Adrenal gland (tissue), 12 donors: ENCODE results near the gene PAQR5. TPM values are rescaled to one million over a fixed set of nuclear protein-coding genes. Genes with fewer than 3 reads are reported as not detected.
A peak's percentile ranks its signal among the peaks of the same experiment; 100 is the strongest.

Source experiments
- DNase-seq, 7 donors: peaks; one replicate each; pipeline ENCODE4 v3.0.0-alpha.2; 2019 to 2020
- H3K27ac ChIP-seq, 5 donors: fragments of 200-600 bp; sonication (generic) in 4 of 5; 1 replicate in 3 of 5; 2 replicates in 2 of 5; pipeline versions ENCODE4 v1.5.1 to v1.8.0; 2016 to 2020; ENCODE audit warnings: mild to moderate bottlenecking in 1 of 5
- H3K27me3 ChIP-seq: fragments of 200-600 bp; 2 replicates; pipeline ENCODE4 v1.8.0; 2021
- H3K36me3 ChIP-seq, 2 donors: fragments of 200-600 bp; replicated peaks in 1 of 2; 1 replicate in 1 of 2; 2 replicates in 1 of 2; pipeline versions ENCODE4 v1.5.1 to v1.8.0; 2018 to 2022
- H3K4me1 ChIP-seq, 2 donors: fragments of 200-600 bp; replicated peaks in 1 of 2; 1 replicate in 1 of 2; 2 replicates in 1 of 2; pipeline versions ENCODE4 v1.5.1 to v1.8.0; 2018 to 2021
- H3K4me3 ChIP-seq, 4 donors: fragments of 200-600 bp; sonication (generic) in 3 of 4; one replicate each; pipeline ENCODE4 v1.5.1; 2016 to 2018
- H3K9me3 ChIP-seq, 3 donors: fragments of 200-600 bp; sonication (generic) in 1 of 3; replicated peaks in 1 of 3; 1 replicate in 2 of 3; 2 replicates in 1 of 3; pipeline versions ENCODE4 v1.5.1 to v1.8.0; 2016 to 2021
- POLR2A ChIP-seq, 2 donors: fragments of 450-650 bp; IDR thresholded peaks; one replicate each; pipeline ENCODE4 v1.6.1; 2017; ENCODE audit warnings: antibody characterized with exemption in 2 of 2, mild to moderate bottlenecking in 2 of 2, moderate library complexity in 1 of 2
- WGBS, 4 donors: extraction: QIAGEN DNeasy Blood & Tissue Kit in 2 of 4; methylation state at CpG; one replicate each; pipeline versions ENCODE4 v1.1.5 to v1.1.7; 2013 to 2017; 5-methylcytosine and 5-hydroxymethylcytosine counted together
- intact Hi-C, 2 donors: fragments of 100-400 bp; cut with DNase I; formaldehyde crosslinking; loops; one replicate each; pipeline versions ENCODE4 v1.14.1 to v1.15.0; 2022 to 2023
- polyA plus RNA-seq, 3 donors: library from polyadenylated mRNA; stranded (reverse); fragments of 200-250 nt in 2 of 3; fragments of 350-450 nt in 1 of 3; fragmentation: Illumina TruSeq in 1 of 3; extraction: RNeasy Lipid Tissue Mini Kit (QIAGEN cat#74804) in 1 of 3; gene quantifications; one replicate each; pipeline ENCODE4 v1.2.3, GENCODE V29; 2013 to 2014
- total RNA-seq, 9 donors: library from RNA; depleted of rRNA in 4 of 9; stranded (reverse); fragments of >200 nt in 4 of 9; fragments of 120-200 nt in 1 of 9; fragmentation: NEBNext Ultra II Directional in 1 of 9; extraction: Animal tissue kit (Norgen Biotek cat#: 25700) in 1 of 9; gene quantifications; one replicate each; pipeline versions ENCODE4 v1.1.0 to v1.2.4, GENCODE V29; 2013 to 2023
- TF ChIP-seq, protein P1 (sequence below), 6 experiments: fragments of 450-650 bp in 4 of 6; fragments of 200-600 bp in 2 of 6; sonication (generic) in 1 of 6; IDR thresholded peaks; 1 replicate in 5 of 6; 2 replicates in 1 of 6; pipeline versions ENCODE4 v1.5.1 to v1.8.0; 2016 to 2021; ENCODE audit warnings: antibody characterized with exemption in 6 of 6, mild to moderate bottlenecking in 2 of 6, moderate library complexity in 1 of 6
- donor health status: healthy with polysubstance abuse.
- donor health status: Bipolar disorder and iron deficiency.
- donor health status: DM: yes; HTN: yes; CAD: no.
- donor health status: DM: no; HTN: no; CAD: no.
- donor health status: DM: no; HTN: no; CAD: no.
- donor health status: DM: yes; HTN: yes; CAD: no.

Gene PAQR5
- total and polyA plus RNA-seq, 12 donors: 11.7 to 78.2 (median 39.7) TPM

DNA sequence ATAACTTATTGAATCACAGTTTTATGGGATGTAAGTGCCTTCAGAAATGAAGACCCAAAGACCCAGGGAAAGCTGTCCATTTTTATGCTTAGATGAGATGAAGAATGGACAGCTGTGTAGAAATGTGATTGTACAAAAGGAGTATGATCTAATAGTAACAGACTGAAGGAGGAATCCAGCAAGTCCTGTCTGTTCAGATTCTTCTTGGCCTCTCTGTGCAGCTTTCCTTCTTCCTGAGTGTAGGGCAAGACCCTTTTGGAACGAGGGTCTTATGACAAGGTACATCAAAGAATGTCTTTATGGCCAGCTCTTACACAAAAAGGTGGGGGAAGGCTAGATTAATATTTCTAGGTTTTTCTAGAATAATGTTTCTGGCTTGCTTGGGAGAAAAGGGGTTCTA, 114.0 kb downstream of the PAQR5 start:
- no peaks in the 10 kb centered on the region for H3K27me3 ChIP-seq
- H3K36me3 ChIP-seq: no peaks in the 10 kb centered on the region
- no peaks in the 10 kb centered on the region for H3K9me3 ChIP-seq
- peaks cover 0 to 14% of the 10 kb centered on the region in 2 donors for H3K4me1 ChIP-seq
- DNase-seq: no peak
- H3K4me3 ChIP-seq: no peak overlapping the region
- no peak for TF ChIP-seq POLR2A (IDR thresholded peaks at IDR 0.05)
- TF ChIP-seq, protein P1, sequence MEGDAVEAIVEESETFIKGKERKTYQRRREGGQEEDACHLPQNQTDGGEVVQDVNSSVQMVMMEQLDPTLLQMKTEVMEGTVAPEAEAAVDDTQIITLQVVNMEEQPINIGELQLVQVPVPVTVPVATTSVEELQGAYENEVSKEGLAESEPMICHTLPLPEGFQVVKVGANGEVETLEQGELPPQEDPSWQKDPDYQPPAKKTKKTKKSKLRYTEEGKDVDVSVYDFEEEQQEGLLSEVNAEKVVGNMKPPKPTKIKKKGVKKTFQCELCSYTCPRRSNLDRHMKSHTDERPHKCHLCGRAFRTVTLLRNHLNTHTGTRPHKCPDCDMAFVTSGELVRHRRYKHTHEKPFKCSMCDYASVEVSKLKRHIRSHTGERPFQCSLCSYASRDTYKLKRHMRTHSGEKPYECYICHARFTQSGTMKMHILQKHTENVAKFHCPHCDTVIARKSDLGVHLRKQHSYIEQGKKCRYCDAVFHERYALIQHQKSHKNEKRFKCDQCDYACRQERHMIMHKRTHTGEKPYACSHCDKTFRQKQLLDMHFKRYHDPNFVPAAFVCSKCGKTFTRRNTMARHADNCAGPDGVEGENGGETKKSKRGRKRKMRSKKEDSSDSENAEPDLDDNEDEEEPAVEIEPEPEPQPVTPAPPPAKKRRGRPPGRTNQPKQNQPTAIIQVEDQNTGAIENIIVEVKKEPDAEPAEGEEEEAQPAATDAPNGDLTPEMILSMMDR (IDR thresholded peaks at IDR 0.05): no peak
- H3K27ac ChIP-seq: no peak overlapping the region
- intact Hi-C loops: no loop called here
- 63 to 90% (median 85%) methylated on average over 1 of the region's 1 CpG for WGBS, 4 donors

DNA sequence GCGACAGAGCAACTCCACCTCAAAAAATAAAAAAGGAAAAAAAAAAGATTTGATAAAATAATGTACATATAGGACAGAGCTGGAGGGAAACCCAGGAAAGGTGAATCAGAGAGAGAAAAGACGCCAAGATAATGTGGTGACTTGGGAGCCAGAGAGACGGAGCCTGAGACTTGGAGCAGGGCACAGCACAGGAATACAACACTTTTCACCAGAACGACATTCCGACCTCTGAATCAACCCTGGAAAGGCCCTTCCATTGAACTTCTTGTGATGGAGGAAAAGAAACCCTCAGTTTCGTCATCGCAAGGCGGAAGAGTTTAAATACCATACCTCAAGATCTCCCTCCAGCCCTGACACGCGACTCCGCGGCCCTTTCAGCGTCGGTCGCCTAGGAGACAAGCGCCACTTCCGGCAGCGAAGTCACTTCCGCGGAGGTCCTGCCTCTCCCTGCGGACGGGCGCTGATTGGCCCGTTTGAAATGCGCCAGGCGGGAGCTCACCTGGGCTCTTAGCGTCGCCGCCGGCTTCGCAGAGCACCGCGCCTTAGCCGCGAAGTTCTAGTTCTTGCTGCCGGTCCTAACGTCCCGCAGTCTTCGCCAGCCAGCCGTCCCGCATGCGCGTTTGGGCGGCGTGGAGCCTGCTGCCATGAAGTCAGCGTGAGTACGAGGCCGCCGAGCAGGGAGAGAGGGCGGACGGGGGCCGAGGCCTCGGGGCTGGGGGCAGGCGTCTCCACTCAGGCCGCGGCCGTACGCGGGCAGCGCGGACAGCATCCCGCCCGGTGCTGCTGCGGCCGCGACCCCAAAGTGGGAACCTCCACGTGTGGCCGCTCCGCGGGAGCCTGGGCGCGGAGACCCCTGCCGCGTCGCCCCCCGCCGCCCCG, 115.3 kb downstream of the PAQR5 start, which contains the start of gene KIF23:
KIF23 (plus strand) TSS at position 528 of the 879 bp plus-strand sequence; CDS start at position 645, 117 bp downstream.
- H3K36me3 ChIP-seq: no peaks in the 10 kb centered on the region
- 2 to 12% (median 7%) methylated on average over 8 to 78 of the region's 78 CpGs for WGBS, 4 donors
- peak; percentile 88 to 94 (median 91) for DNase-seq
- peak within 1 kb of the TSS in 4 of 5 donors; percentile 2 to 67 (median 24) for H3K27ac ChIP-seq
- intact Hi-C loops: no loop called here
- TF ChIP-seq, protein P1 (IDR thresholded peaks at IDR 0.05): no peak
- TF ChIP-seq POLR2A (IDR thresholded peaks at IDR 0.05): no peak
- H3K9me3 ChIP-seq: no peaks in the 10 kb centered on the region
- peaks cover 0 to 14% of the 10 kb centered on the region in 2 donors for H3K4me1 ChIP-seq
- H3K4me3 ChIP-seq: peak within 1 kb of the TSS in 2 of 4 donors; percentile 38 to 60
- no peaks in the 10 kb centered on the region for H3K27me3 ChIP-seq

DNA sequence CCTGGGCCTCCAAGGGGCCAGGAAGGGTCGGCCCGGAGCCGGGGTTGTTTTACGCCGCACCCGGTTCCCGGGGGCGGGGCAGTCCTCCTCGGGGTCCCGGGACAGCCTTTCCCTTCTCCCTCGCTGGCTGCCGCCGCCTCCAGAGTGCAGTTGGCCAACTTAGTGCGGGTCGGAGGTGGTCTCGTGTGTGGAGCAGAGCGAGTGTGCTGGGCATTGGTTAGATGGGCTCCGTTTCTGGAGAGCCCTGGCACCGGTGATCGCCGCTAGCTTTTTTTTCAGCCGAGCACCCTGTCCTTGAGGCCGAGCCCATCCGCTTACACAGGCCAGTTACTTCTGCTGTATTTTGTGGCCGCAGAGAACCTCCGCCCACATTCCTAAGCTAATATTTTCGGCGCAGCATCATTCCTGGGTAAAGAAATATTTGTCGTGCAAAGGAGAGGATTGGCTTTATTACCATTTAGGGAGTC, 116.0 kb downstream of the PAQR5 start:
- peak overlapping the region in 2 of 4 donors; percentile 38 to 60 for H3K4me3 ChIP-seq
- no peaks in the 10 kb centered on the region for H3K27me3 ChIP-seq
- H3K27ac ChIP-seq: peak overlapping the region in 4 of 5 donors; percentile 2 to 67 (median 24)
- intact Hi-C loops: no loop called here
- no peaks in the 10 kb centered on the region for H3K9me3 ChIP-seq
- H3K4me1 ChIP-seq: peaks cover 0 to 14% of the 10 kb centered on the region in 2 donors
- no peaks in the 10 kb centered on the region for H3K36me3 ChIP-seq
- DNase-seq: peak in 6 of 7 donors; percentile 43 to 78 (median 70)
- 0% methylated on average over 6 to 29 of the region's 29 CpGs for WGBS, 4 donors
- TF ChIP-seq POLR2A (IDR thresholded peaks at IDR 0.05): peak; percentile 12 to 49
- TF ChIP-seq, protein P1 (IDR thresholded peaks at IDR 0.05): no peak

DNA sequence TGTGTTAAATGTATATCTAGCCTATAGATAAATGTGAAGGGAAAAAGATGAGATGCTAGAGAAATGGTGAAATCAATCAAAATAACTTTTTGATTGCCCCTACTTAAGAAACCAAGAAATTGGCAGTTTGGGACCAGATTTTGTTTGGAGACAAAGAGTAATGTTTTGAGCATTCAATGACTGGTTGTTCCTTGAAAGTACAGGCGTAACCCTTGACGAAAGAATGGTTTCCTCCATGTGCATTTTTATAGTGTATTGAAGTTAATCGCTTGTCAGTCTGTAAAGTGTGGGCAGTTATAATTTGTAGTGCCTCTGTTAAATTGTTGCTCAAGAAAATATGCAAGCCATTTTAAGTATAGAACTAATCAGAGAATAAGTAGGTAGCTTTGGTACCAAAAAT, 116.7 kb downstream of the PAQR5 start:
- H3K27me3 ChIP-seq: no peaks in the 10 kb centered on the region
- TF ChIP-seq, protein P1 (IDR thresholded peaks at IDR 0.05): no peak
- no peak for TF ChIP-seq POLR2A (IDR thresholded peaks at IDR 0.05)
- WGBS, 4 donors: 73 to 81% (median 77%) methylated on average over 3 of the region's 3 CpGs
- peaks cover 0 to 14% of the 10 kb centered on the region in 2 donors for H3K4me1 ChIP-seq
- no peaks in the 10 kb centered on the region for H3K36me3 ChIP-seq
- intact Hi-C loops: no loop called here
- no peak overlapping the region for H3K4me3 ChIP-seq
- H3K27ac ChIP-seq: no peak overlapping the region
- no peak for DNase-seq
- no peaks in the 10 kb centered on the region for H3K9me3 ChIP-seq
